GM12873 (cell line): Measurements from ENCODE around the gene SNTG2.

Experiments
- TF ChIP-seq, protein P1 (sequence below): IDR thresholded peaks from 2 replicates; pipeline ENCODE4 v1.5.1; 2012; ENCODE audit warnings: low read depth, mild to moderate bottlenecking, moderate library complexity, low read length, control low read depth; ENCODE audit not compliant: insufficient read depth; ENCODE audit errors: missing control alignments

Gene SNTG2

GRCh38 chr2:1010415-1010930 lies 59.8 kb downstream of the SNTG2 start:
- TF ChIP-seq, protein P1, sequence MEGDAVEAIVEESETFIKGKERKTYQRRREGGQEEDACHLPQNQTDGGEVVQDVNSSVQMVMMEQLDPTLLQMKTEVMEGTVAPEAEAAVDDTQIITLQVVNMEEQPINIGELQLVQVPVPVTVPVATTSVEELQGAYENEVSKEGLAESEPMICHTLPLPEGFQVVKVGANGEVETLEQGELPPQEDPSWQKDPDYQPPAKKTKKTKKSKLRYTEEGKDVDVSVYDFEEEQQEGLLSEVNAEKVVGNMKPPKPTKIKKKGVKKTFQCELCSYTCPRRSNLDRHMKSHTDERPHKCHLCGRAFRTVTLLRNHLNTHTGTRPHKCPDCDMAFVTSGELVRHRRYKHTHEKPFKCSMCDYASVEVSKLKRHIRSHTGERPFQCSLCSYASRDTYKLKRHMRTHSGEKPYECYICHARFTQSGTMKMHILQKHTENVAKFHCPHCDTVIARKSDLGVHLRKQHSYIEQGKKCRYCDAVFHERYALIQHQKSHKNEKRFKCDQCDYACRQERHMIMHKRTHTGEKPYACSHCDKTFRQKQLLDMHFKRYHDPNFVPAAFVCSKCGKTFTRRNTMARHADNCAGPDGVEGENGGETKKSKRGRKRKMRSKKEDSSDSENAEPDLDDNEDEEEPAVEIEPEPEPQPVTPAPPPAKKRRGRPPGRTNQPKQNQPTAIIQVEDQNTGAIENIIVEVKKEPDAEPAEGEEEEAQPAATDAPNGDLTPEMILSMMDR: no peak

DNA sequence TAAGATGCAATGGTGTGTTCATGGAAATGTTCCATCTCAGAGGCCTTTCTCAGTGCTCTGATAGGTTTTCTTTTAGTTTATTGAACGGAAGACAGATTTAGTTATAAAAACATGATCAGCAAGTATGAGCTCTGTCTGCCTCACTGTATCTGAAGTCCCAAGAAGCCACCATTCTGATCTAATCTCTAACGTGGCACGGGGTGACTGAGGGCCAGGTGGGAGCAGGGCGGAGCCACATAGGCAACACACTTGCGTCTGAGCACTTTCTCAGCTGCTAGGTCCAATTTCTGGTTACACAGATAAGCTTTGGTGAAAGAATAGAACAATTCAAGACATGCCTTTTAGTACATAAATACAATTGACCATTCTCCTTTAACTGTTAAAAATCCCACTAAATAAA lies 60.4 kb downstream of the SNTG2 start:
- TF ChIP-seq, protein P1: no peak

- TF ChIP-seq, protein P1: no peak
Observed at GRCh38 chr2:1011985-1012384, 61.3 kb downstream of the SNTG2 start.

GRCh38 chr2:1014802-1015201 lies 64.2 kb downstream of the SNTG2 start:
- TF ChIP-seq, protein P1: no peak

DNA sequence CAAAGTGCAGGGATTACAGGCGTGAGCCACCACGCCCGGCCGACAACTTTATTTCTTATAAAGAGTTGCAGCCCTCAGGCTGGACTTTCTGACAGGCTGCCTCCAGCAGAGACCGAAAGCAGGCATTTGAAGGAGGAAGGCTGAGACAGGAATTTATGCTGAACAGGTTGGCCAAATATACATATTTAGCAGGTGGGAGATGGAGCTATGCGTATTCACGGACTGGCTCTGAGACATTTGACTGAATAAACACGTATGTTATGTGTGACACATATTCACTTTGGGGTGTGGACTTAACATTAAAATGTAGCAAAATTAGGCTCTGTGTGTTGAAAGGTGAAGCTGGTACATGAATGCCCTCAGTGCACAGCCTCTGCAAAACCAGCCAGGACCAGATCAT lies 65.9 kb downstream of the SNTG2 start:
- TF ChIP-seq, protein P1: no peak

- TF ChIP-seq, protein P1: no peak
Observed at GRCh38 chr2:1017827-1018226, 67.2 kb downstream of the SNTG2 start.

- TF ChIP-seq, protein P1: no peak
Observed at GRCh38 chr2:1020206-1020605, 69.6 kb downstream of the SNTG2 start.
